Trophoblast cell (in vitro differentiated cells and primary cell): ENCODE results near the gene NFIB.

ENCODE experiments used
- DNase-seq, 2 donors: peaks; one replicate each; pipeline ENCODE4 v3.0.0-alpha.2; 2016
- H2AFZ ChIP-seq: 2 replicates; pipeline ENCODE4 v1.6.1; 2013; ENCODE audit warnings: low read length, moderate library complexity, mild to moderate bottlenecking; ENCODE audit not compliant: insufficient read depth, poor library complexity
- H2AK5ac ChIP-seq: 2 replicates; pipeline ENCODE4 v1.6.1; 2013; ENCODE audit warnings: mild to moderate bottlenecking, low read length
- H2BK120ac ChIP-seq: 2 replicates; pipeline ENCODE4 v1.6.1; 2013; ENCODE audit warnings: low read length, mild to moderate bottlenecking, moderate library complexity; ENCODE audit not compliant: insufficient read depth, poor library complexity
- H2BK12ac ChIP-seq: 2 replicates; pipeline ENCODE4 v1.6.1; 2013; ENCODE audit warnings: mild to moderate bottlenecking, low read length, moderate library complexity
- H2BK5ac ChIP-seq: 2 replicates; pipeline ENCODE4 v1.6.1; 2013; ENCODE audit warnings: low read length, low read depth, moderate library complexity, mild to moderate bottlenecking; ENCODE audit not compliant: poor library complexity
- H3K14ac ChIP-seq: 2 replicates; pipeline ENCODE4 v1.6.1; 2013; ENCODE audit warnings: mild to moderate bottlenecking, low read length
- H3K18ac ChIP-seq: 2 replicates; pipeline ENCODE4 v1.6.1; 2013; ENCODE audit warnings: mild to moderate bottlenecking, low read length
- H3K23ac ChIP-seq: 2 replicates; pipeline ENCODE4 v1.6.1; 2013; ENCODE audit warnings: low read length
- H3K27ac ChIP-seq: 2 replicates; pipeline ENCODE4 v1.5.1; 2013; ENCODE audit warnings: low read depth, mild to moderate bottlenecking, inconsistent platforms, low read length, moderate library complexity
- H3K27me3 ChIP-seq: 2 replicates; pipeline ENCODE4 v1.6.1; 2013; ENCODE audit warnings: inconsistent platforms, mild to moderate bottlenecking, low read length, moderate library complexity; ENCODE audit not compliant: insufficient read depth
- H3K36me3 ChIP-seq, 2 experiments: 1 replicate in 1 of 2; 2 replicates in 1 of 2; pipeline ENCODE4 v1.6.1; 2013; ENCODE audit warnings: low read length in 2 of 2, mild to moderate bottlenecking in 2 of 2, moderate library complexity in 1 of 2; ENCODE audit not compliant: insufficient read depth in 2 of 2, control insufficient read depth in 1 of 2
- H3K4ac ChIP-seq: 2 replicates; pipeline ENCODE4 v1.6.1; 2013; ENCODE audit warnings: low read depth, mild to moderate bottlenecking, low read length, moderate library complexity
- H3K4me1 ChIP-seq, 2 experiments: 1 replicate in 1 of 2; 2 replicates in 1 of 2; pipeline ENCODE4 v1.6.1; 2013; ENCODE audit warnings: low read length in 2 of 2, mild to moderate bottlenecking in 2 of 2, moderate library complexity in 1 of 2; ENCODE audit not compliant: insufficient read depth in 2 of 2, control insufficient read depth in 1 of 2
- H3K4me2 ChIP-seq: 2 replicates; pipeline ENCODE4 v1.6.1; 2013; ENCODE audit warnings: inconsistent platforms, mild to moderate bottlenecking, low read length, moderate library complexity
- H3K4me3 ChIP-seq: 2 replicates; pipeline ENCODE4 v1.5.1; 2013; ENCODE audit warnings: mild to moderate bottlenecking, low read depth, low read length, inconsistent platforms
- H3K79me1 ChIP-seq: one replicate; pipeline ENCODE4 v1.6.1; 2013; ENCODE audit warnings: low read length
- H3K79me2 ChIP-seq: 2 replicates; pipeline ENCODE4 v1.6.1; 2013; ENCODE audit warnings: low read length, mild to moderate bottlenecking; ENCODE audit not compliant: control insufficient read depth, insufficient read depth, poor library complexity
- H3K9ac ChIP-seq: 2 replicates; pipeline ENCODE4 v1.6.1; 2013; ENCODE audit warnings: mild to moderate bottlenecking, low read length
- H3K9me3 ChIP-seq: 2 replicates; pipeline ENCODE4 v1.6.1; 2013; ENCODE audit warnings: low read depth, mild to moderate bottlenecking, control low read depth, inconsistent platforms, low read length; ENCODE audit not compliant: insufficient read depth
- H4K12ac ChIP-seq: 2 replicates; pipeline ENCODE4 v1.6.1; 2013; ENCODE audit warnings: low read depth, mild to moderate bottlenecking, low read length, moderate library complexity
- H4K8ac ChIP-seq: 2 replicates; pipeline ENCODE4 v1.6.1; 2013; ENCODE audit warnings: low read depth, mild to moderate bottlenecking, low read length, moderate library complexity
- H4K91ac ChIP-seq: one replicate; pipeline ENCODE4 v1.6.1; 2013; ENCODE audit warnings: low read depth, mild to moderate bottlenecking, low read length, moderate library complexity
- WGBS: extraction: QIAGEN DNeasy Blood & Tissue Kit; methylation state at CpG from one replicate; pipeline ENCODE4 v1.1.7; 2013; ENCODE audit warnings: missing lambda C conversion rate; ENCODE audit not compliant: insufficient read length, insufficient coverage; ENCODE audit errors: extremely low coverage; 5-methylcytosine and 5-hydroxymethylcytosine counted together

Gene NFIB

DNA sequence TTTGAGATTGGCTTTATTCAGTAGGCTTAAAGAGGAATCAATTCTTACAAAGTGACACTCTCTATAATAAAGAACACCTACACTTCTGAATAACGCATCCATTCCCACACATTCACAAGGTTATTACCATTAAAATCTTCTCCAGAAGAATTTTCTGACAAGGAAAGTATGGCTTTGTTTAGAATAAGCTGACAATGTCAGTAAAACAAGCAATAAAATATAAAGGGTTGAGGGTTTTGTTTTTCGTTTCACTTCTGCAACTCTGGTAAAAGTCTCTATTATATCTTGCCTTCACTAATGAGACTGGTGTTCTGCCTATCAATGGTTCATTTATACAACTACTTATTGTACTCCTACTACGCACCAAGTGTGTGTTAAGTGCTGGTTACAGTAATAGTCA, 169.7 kb downstream of the NFIB start:
- Histone ChIP-seq H2AFZ (no peak overlapping the region), H3K27ac (no peak overlapping the region), H3K18ac (no peak overlapping the region), H2BK5ac (no peak overlapping the region), H3K9ac (no peak overlapping the region), H3K79me2 (no peaks in the 10 kb centered on the region), H2AK5ac (no peak overlapping the region), H4K8ac (no peak overlapping the region), H3K4me1 (no peaks in the 10 kb centered on the region), H2BK120ac (no peak overlapping the region), H4K12ac (no peak overlapping the region), H3K4me2 (no peak overlapping the region), H3K4me3 (no peak overlapping the region), H3K14ac (no peak overlapping the region), H2BK12ac (no peak overlapping the region), H3K79me1 (no peaks in the 10 kb centered on the region), H3K23ac (no peak overlapping the region), H3K36me3 (no peaks in the 10 kb centered on the region), H3K9me3 (no peaks in the 10 kb centered on the region), H3K27me3 (no peaks in the 10 kb centered on the region), H3K4ac (no peak overlapping the region), H4K91ac (no peak overlapping the region)
- DNase-seq = no peak
- no CpG with 5 or more reads among the region's 3 CpGs for WGBS

DNA sequence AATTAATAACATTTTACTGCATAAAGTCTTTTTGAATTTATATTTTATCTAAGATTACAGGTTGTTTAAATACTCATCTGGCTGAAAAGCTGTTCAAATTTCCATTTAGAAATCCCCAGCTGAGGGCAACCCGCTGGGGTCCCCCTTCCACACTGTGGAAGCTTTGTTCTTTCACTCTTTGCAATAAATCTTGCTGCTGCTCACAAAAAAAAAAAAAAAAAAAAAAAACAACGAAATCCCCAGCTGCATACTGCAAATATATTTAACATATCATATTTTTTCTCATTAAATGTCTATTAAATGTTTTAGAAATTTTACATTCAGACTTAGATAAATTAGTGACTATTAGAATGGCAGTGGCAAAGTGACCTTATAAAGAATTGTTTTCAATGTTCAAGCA, 172.2 kb downstream of the NFIB start:
- H3K4me1 ChIP-seq = no peaks in the 10 kb centered on the region
- H3K27me3 ChIP-seq = no peaks in the 10 kb centered on the region
- no peaks in the 10 kb centered on the region for H3K36me3 ChIP-seq
- no peak overlapping the region for H3K4me3 ChIP-seq
- no peak overlapping the region for H3K14ac ChIP-seq
- no peak overlapping the region for H3K4me2 ChIP-seq
- H3K79me2 ChIP-seq = no peaks in the 10 kb centered on the region
- H4K8ac ChIP-seq = no peak overlapping the region
- no peak overlapping the region for H2AK5ac ChIP-seq
- H3K4ac ChIP-seq = no peak overlapping the region
- H3K79me1 ChIP-seq = no peaks in the 10 kb centered on the region
- no peak overlapping the region for H4K12ac ChIP-seq
- no peak overlapping the region for H2AFZ ChIP-seq
- no peak overlapping the region for H3K18ac ChIP-seq
- no peak overlapping the region for H4K91ac ChIP-seq
- no peak overlapping the region for H3K27ac ChIP-seq
- no peak overlapping the region for H2BK5ac ChIP-seq
- WGBS = no CpG with 5 or more reads among the region's 2 CpGs
- no peak overlapping the region for H3K9ac ChIP-seq
- no peak overlapping the region for H2BK12ac ChIP-seq
- H3K23ac ChIP-seq = no peak overlapping the region
- no peaks in the 10 kb centered on the region for H3K9me3 ChIP-seq
- H2BK120ac ChIP-seq = no peak overlapping the region
- no peak for DNase-seq

- Histone ChIP-seq H3K79me1 (no peaks in the 10 kb centered on the region), H3K4me1 (no peaks in the 10 kb centered on the region), H4K91ac (no peak overlapping the region), H3K14ac (no peak overlapping the region), H2BK12ac (no peak overlapping the region), H2AK5ac (no peak overlapping the region), H3K36me3 (no peaks in the 10 kb centered on the region), H3K4ac (no peak overlapping the region), H4K12ac (no peak overlapping the region), H3K23ac (no peak overlapping the region), H2BK120ac (no peak overlapping the region), H3K27me3 (no peaks in the 10 kb centered on the region), H2BK5ac (no peak overlapping the region), H3K4me2 (no peak overlapping the region), H4K8ac (no peak overlapping the region), H2AFZ (no peak overlapping the region), H3K9me3 (no peaks in the 10 kb centered on the region), H3K4me3 (no peak overlapping the region), H3K18ac (no peak overlapping the region), H3K9ac (no peak overlapping the region), H3K79me2 (no peaks in the 10 kb centered on the region), H3K27ac (no peak overlapping the region)
- DNase-seq = no peak
Measured at GRCh38 chr9:14140096-14140697, 173.7 kb downstream of the NFIB start.

- H3K27ac ChIP-seq = no peak overlapping the region
- H3K79me1 ChIP-seq = no peaks in the 10 kb centered on the region
- WGBS = no CpG with 5 or more reads among the region's 1 CpG
- no peaks in the 10 kb centered on the region for H3K4me1 ChIP-seq
- H3K9me3 ChIP-seq = no peaks in the 10 kb centered on the region
- no peak overlapping the region for H3K14ac ChIP-seq
- H2BK120ac ChIP-seq = no peak overlapping the region
- no peaks in the 10 kb centered on the region for H3K27me3 ChIP-seq
- no peak overlapping the region for H2AK5ac ChIP-seq
- H3K23ac ChIP-seq = no peak overlapping the region
- H3K36me3 ChIP-seq = no peaks in the 10 kb centered on the region
- H3K4ac ChIP-seq = no peak overlapping the region
- no peak overlapping the region for H3K9ac ChIP-seq
- no peak overlapping the region for H3K18ac ChIP-seq
- H4K8ac ChIP-seq = no peak overlapping the region
- H4K91ac ChIP-seq = no peak overlapping the region
- no peak overlapping the region for H2BK12ac ChIP-seq
- H3K4me3 ChIP-seq = no peak overlapping the region
- H3K4me2 ChIP-seq = no peak overlapping the region
- no peak overlapping the region for H2AFZ ChIP-seq
- no peak overlapping the region for H2BK5ac ChIP-seq
- no peak for DNase-seq
- no peaks in the 10 kb centered on the region for H3K79me2 ChIP-seq
- H4K12ac ChIP-seq = no peak overlapping the region
Measured at GRCh38 chr9:14139287-14139686, 174.7 kb downstream of the NFIB start.
